ENCODE results near the gene PAFAH2.

Gene PAFAH2

GRCh38 chr1:25912076-25912831 is 85.6 kb downstream of the PAFAH2 start:
- no peak overlapping the region for H3K9ac ChIP-seq (ENCODE audit: low read length)
- H3K4me2 ChIP-seq (ENCODE audit: low read length), result no peak overlapping the region
- peaks cover 12% of the 10 kb centered on the region for H3K4me1 ChIP-seq (ENCODE audit: low read length)
- no peaks in the 10 kb centered on the region for H3K27me3 ChIP-seq (ENCODE audit: low read depth, low read length)
- H3K4me3 ChIP-seq (ENCODE audit: low read length), result no peak overlapping the region
- TF ChIP-seq EZH2phosphoT487 (IDR thresholded peaks at IDR 0.05; ENCODE audit: low read depth) (no peak), CTCF (IDR thresholded peaks at IDR 0.05; ENCODE audit: low read depth, low read length) (no peak)
- no peaks in the 10 kb centered on the region for H3K36me3 ChIP-seq (replicated peaks; ENCODE audit: low read depth, low read length)
- H3K9me3 ChIP-seq (ENCODE audit: insufficient read depth, low read length), result no peaks in the 10 kb centered on the region
- H2AFZ ChIP-seq (ENCODE audit: low read depth, low read length), result no peak overlapping the region
- H4K20me1 ChIP-seq (ENCODE audit: insufficient read depth, low read length), result no peaks in the 10 kb centered on the region
- H3K79me2 ChIP-seq (ENCODE audit: low read length), result no peaks in the 10 kb centered on the region
- no peak overlapping the region for H3K27ac ChIP-seq (ENCODE audit: low read length)

DNA sequence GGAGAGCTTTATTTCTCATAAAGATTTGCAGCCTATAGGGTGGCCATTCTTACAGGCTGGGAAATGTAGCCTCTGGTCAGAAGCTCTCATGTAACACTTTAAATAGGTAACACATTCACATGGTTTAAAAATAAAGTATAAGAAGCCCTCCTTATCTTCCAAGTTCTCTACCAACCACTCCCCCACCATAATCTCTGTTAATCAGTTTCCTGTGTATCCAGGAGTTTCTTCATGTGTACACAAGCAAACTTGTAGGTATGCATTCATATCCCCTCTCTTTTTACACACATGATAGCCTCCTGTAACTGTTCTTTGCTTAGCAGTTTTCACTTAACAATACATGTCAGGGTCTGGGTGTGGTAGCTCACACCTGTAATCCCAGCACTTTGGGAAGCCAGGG is 86.7 kb downstream of the PAFAH2 start:
- H3K79me2 ChIP-seq (ENCODE audit: low read length), result peaks cover under 1% of the 10 kb centered on the region; the same call in 1 of the 2 replicates
- H3K27me3 ChIP-seq (ENCODE audit: low read depth, low read length), result no peaks in the 10 kb centered on the region
- TF ChIP-seq CTCF (IDR thresholded peaks at IDR 0.05; ENCODE audit: low read depth, low read length), result no peak
- no peak for TF ChIP-seq EZH2phosphoT487 (IDR thresholded peaks at IDR 0.05; ENCODE audit: low read depth)
- peaks cover 15% of the 10 kb centered on the region for H3K4me1 ChIP-seq (ENCODE audit: low read length)
- no peak overlapping the region for H3K27ac ChIP-seq (ENCODE audit: low read length)
- H3K4me3 ChIP-seq (ENCODE audit: low read length), result no peak overlapping the region
- H3K36me3 ChIP-seq (replicated peaks; ENCODE audit: low read depth, low read length), result no peaks in the 10 kb centered on the region
- H3K9me3 ChIP-seq (ENCODE audit: insufficient read depth, low read length), result no peaks in the 10 kb centered on the region
- H3K9ac ChIP-seq (ENCODE audit: low read length), result no peak overlapping the region
- H3K4me2 ChIP-seq (ENCODE audit: low read length), result no peak overlapping the region
- no peaks in the 10 kb centered on the region for H4K20me1 ChIP-seq (ENCODE audit: insufficient read depth, low read length)
- no peak overlapping the region for H2AFZ ChIP-seq (ENCODE audit: low read depth, low read length)
